Stimulated activated CD4-positive, alpha-beta T cell treated with anti-CD3 and anti-CD28 coated beads, Interleukin-4, amount 100 ng/mL, for 4 hours (primary cell): ENCODE measurements around the gene LATS2.
"Not testable (repeated sequence)": the region's sequence is repeated elsewhere in the genome, so short reads cannot be mapped to it uniquely, and the experiment has no call there.

Experiments
- DNase-seq, 2 experiments: peaks; one replicate each; pipeline ENCODE4 v3.0.0-alpha.2; 2020

The LATS2 gene

GRCh38 chr13:20953245-20953931 is 108.0 kb downstream of the LATS2 start:
- no peak for DNase-seq

- no peak for DNase-seq
Measured at GRCh38 chr13:20952838-20953237, 108.5 kb downstream of the LATS2 start.

- DNase-seq, result not testable (repeated sequence)
Measured at GRCh38 chr13:20948001-20948400, 113.4 kb downstream of the LATS2 start.

GRCh38 chr13:20945952-20946383 is 115.4 kb downstream of the LATS2 start:
- no peak for DNase-seq

- DNase-seq, result no peak
Measured at GRCh38 chr13:20942938-20943559, 118.3 kb downstream of the LATS2 start.

- not testable (repeated sequence) for DNase-seq
Measured at GRCh38 chr13:20940511-20940910, 120.9 kb downstream of the LATS2 start.

- no peak for DNase-seq
Measured at GRCh38 chr13:20940083-20940482, 121.3 kb downstream of the LATS2 start.

DNA sequence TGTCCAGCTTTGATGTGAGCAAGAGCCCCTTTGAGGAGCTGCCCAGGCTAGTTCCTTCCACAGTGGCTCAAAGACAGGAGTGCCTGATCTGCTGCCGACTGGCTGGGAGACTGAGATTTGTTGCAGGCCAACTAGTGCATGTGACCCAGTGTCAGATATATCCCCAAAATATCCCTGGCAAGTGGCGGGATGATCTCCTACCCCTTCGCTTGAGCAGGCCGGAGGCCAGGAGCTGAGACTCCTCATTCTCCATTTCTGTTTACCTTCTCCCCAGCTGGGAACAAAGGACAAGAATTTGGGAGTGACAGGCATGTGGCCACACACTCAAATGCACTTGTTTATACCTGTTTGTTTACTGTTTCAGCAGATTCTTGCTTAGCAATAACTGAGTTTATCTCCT is 121.7 kb downstream of the LATS2 start:
- no peak for DNase-seq

DNA sequence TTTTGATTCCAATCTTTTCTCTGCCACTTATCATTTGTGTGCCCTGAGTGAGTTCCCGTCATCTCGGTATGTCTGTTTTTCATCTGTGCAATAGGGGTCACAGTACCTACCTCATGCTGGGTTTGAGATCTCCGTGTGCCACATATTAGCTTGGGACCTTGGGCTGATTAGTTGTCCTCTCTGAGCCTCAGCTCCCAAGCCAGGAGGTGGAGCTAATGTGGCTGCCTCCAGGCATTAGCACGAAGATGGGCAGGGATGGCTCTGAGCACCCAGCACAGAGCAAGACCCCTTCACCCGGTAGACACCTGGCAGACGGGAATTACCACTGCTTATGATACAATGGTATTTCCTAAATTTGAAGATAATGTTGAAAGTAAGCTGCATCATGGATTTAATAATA is 123.1 kb downstream of the LATS2 start:
- no peak for DNase-seq

DNA sequence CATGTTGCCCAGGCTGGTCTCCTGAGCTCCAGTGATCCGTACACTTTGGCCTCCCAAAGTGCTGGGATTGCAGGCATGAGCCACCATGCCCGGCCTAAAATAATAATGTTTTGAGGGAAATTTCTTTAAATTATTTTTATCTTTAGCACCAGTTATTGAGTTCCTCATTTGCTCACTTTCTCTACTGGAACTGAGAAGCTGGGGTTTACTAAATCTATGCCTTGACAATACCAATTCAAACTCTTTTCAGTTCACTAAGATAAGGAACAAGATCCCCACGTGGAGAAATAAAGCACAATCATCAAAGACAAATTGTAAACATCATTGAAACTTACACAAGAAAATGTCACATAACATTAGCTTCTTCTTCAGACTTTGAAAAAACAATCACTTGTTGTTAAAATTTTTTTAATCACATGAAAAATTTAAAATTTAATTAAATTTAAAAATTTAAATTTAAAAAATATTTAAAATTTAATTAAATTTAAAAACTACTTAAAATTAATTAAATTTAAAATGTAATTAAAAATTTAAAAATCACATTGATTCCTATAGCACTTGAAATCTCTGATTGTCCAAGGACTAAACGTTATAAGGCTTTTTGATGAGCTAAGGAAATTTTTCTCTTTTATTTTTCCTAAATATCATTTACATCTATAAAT is 133.7 kb downstream of the LATS2 start:
- no peak for DNase-seq

DNA sequence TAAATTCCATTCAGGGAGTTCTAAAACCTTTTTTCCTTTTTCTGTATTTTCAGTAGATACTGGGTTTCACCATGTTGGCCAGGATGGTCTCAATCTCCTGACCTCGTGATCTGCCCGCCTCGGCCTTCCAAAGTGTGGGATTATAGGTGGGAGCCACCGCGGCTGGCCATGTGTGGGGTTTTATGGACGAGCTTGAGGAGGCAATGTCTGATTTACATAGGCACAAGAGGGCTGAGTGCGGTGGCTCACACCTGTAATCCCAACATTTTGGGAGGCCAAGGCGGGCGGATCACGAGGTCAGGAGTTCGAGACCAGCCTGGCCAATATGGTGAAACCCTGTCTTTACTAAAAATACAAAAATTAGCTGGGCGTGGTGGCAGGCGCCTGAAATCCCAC is 136.0 kb downstream of the LATS2 start:
- DNase-seq, result not testable (repeated sequence)

DNA sequence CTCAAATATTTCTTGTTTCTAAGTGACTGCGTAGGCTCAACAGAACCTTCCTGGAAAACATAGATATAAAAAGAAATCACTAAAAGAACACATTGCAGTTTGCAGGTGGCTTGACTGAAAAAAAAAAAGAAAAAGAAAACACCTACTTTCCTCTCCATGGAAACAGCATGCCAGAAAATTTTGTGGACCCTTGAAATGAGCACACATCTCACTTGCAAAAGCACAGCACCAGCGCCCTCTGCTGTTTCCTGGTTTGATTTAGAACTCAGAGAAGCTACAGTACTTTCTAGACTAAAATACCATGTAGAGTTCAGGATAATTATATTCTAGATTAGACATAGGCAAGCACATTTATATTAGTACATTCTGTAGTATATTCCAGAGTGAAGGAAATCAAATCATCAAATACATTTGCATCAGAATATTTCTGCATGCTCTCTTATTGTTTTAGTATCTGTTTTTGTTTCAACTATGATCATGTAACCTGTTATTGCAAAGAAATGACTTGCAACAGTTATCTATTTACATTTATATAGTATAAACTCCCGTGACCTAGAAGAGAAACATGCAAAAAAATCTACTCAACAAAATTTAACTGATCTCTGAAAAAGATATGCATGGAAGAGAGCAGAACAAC is 136.5 kb downstream of the LATS2 start:
- DNase-seq, result peak; percentile 56 to 68

DNA sequence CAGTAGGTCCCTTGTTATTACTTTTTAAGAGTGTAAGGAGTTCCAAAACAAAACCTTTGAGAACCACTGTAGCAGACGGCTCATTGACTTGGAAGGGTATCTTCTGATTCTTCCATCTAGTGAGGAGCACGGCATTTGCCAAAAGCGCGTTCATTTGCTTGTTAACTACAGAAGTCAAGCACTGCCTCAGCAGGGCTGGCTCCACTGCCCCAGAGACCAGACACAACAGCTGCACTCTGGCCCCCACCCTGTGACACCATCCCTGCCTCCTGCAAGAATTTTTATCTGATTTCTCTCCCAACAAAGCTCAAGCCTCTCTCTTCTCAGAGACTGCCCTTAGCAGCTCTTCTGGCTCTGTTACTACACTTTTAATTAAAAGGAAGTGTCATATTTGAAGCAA is 138.1 kb downstream of the LATS2 start:
- DNase-seq, result no peak
